GM04503 (cell line): ENCODE data around the gene PIK3R5.

Experiments used
- DNase-seq: peaks from one replicate; pipeline ENCODE4 v3.0.0-alpha.2; 2012; ENCODE audit warnings: low read depth

PIK3R5 gene

GRCh38 chr17:8873801-8874715 is 91.4 kb downstream of the PIK3R5 start:
- DNase-seq: no peak

- no peak for DNase-seq
Observed at GRCh38 chr17:8872705-8873435, 92.6 kb downstream of the PIK3R5 start.

- no peak for DNase-seq
Observed at GRCh38 chr17:8872036-8872704, 93.3 kb downstream of the PIK3R5 start.

GRCh38 chr17:8871081-8871581 is 94.4 kb downstream of the PIK3R5 start:
- DNase-seq: no peak

- DNase-seq: no peak
Observed at GRCh38 chr17:8870406-8871040, 95.0 kb downstream of the PIK3R5 start.

- no peak for DNase-seq
Observed at GRCh38 chr17:8869114-8869815, 96.2 kb downstream of the PIK3R5 start.

- DNase-seq: no peak
Observed at GRCh38 chr17:8868529-8868951, 97.0 kb downstream of the PIK3R5 start.

- DNase-seq: no peak
Observed at GRCh38 chr17:8868092-8868491, 97.4 kb downstream of the PIK3R5 start.

GRCh38 chr17:8867361-8867981 is 98.0 kb downstream of the PIK3R5 start, which contains the start of gene PIK3R6:
TSS of gene PIK3R6 (minus strand) at chr17:8867674. CDS start at chr17:8849794, 17,880 bp downstream.
- DNase-seq: no peak

- DNase-seq: no peak
Observed at GRCh38 chr17:8865811-8866210, 99.7 kb downstream of the PIK3R5 start.

- DNase-seq: no peak
Observed at GRCh38 chr17:8865385-8865784, 100.1 kb downstream of the PIK3R5 start.

- no peak for DNase-seq
Observed at GRCh38 chr17:8862213-8863056, 103.1 kb downstream of the PIK3R5 start.

- DNase-seq: no peak
Observed at GRCh38 chr17:8861495-8862181, 103.9 kb downstream of the PIK3R5 start.

GRCh38 chr17:8859804-8860430 is 105.6 kb downstream of the PIK3R5 start:
- DNase-seq: no peak

GRCh38 chr17:8859027-8859803 is 106.3 kb downstream of the PIK3R5 start:
- DNase-seq: no peak

GRCh38 chr17:8857919-8858318 is 107.6 kb downstream of the PIK3R5 start:
- no peak for DNase-seq

- no peak for DNase-seq
Observed at GRCh38 chr17:8856869-8857575, 108.5 kb downstream of the PIK3R5 start.
